SK-N-SH (cell line): ENCODE data around the gene HHLA2. TPM values are rescaled to one million over a fixed set of nuclear protein-coding genes. Genes with fewer than 3 reads are reported as not detected.
"Not testable (repeated sequence)": the region's sequence is repeated elsewhere in the genome, so short reads cannot be mapped to it uniquely, and the experiment has no call there.

Experiments used
- CTCF ChIA-PET: fragments of 300-600, 350-600 bp; formaldehyde crosslinking; extraction: SDS; loops from one replicate; lab custom pipeline; 2021; lab: Yijun Ruan, JAX
- POLR2A ChIA-PET: fragments of 350-600 bp; sonication (Branson Sonifier 250); formaldehyde crosslinking; extraction: SDS; loops from one replicate; lab custom pipeline; 2020; ENCODE audit warnings: antibody characterized with exemption, inconsistent platforms; lab: Yijun Ruan, JAX
- DNase-seq: peaks from one replicate; pipeline ENCODE4 v3.0.0; 2012
- H2AFZ ChIP-seq: fragments of 200-600 bp; sonication (generic); 2 replicates; pipeline ENCODE4 v1.8.1; 2016; ENCODE audit warnings: antibody characterized with exemption, mild to moderate bottlenecking, low read depth
- H3F3A ChIP-seq: fragments of 200-600 bp; sonication (generic); replicated peaks from 2 replicates; pipeline ENCODE3; 2016; ENCODE audit warnings: antibody characterized with exemption, mild to moderate bottlenecking; ENCODE audit not compliant: insufficient read depth
- H3K27ac ChIP-seq, 2 experiments: fragments of 200-500 bp in 1 of 2; fragments of 200-600 bp in 1 of 2; sonication (Bioruptor generic) in 1 of 2; sonication (generic), shearing (Covaris generic) in 1 of 2; 2 replicates each; pipeline versions ENCODE4 v1.5.1 to v1.6.1; 2014 to 2016; ENCODE audit warnings: low read depth in 2 of 2, inconsistent platforms in 1 of 2, low read length in 1 of 2, mild to moderate bottlenecking in 1 of 2, mixed read lengths in 1 of 2
- H3K27me3 ChIP-seq: fragments of 200-600 bp; sonication (generic), shearing (Covaris generic); 2 replicates; pipeline ENCODE4 v1.6.1; 2016; ENCODE audit warnings: mixed run types; ENCODE audit not compliant: insufficient read depth
- H3K36me3 ChIP-seq, 2 experiments: fragments of 200-500 bp in 1 of 2; fragments of 200-600 bp in 1 of 2; sonication (Bioruptor generic) in 1 of 2; sonication (generic) in 1 of 2; replicated peaks in 1 of 2; 2 replicates each; pipeline versions ENCODE3 to v1.5.1; 2014 to 2016; ENCODE audit warnings: low read length in 1 of 2, mild to moderate bottlenecking in 1 of 2; ENCODE audit not compliant: insufficient read depth in 2 of 2, control insufficient read depth in 1 of 2
- H3K4me1 ChIP-seq, 2 experiments: fragments of 200-500 bp in 1 of 2; fragments of 200-600 bp in 1 of 2; sonication (Bioruptor generic) in 1 of 2; sonication (generic), shearing (Covaris generic) in 1 of 2; 2 replicates each; pipeline versions ENCODE4 v1.5.1 to v1.6.1; 2014 to 2016; ENCODE audit warnings: low read depth in 1 of 2, low read length in 1 of 2, mixed run types in 1 of 2; ENCODE audit not compliant: insufficient read depth in 2 of 2, control insufficient read depth in 1 of 2
- H3K4me2 ChIP-seq: fragments of 200-600 bp; sonication (generic), shearing (Covaris generic); 2 replicates; pipeline ENCODE4 v1.6.1; 2017; ENCODE audit warnings: mixed run types
- H3K4me3 ChIP-seq, 2 experiments: fragments of 200-500 bp in 1 of 2; fragments of 200-600 bp in 1 of 2; sonication (Bioruptor generic) in 1 of 2; sonication (generic), shearing (Covaris generic) in 1 of 2; 2 replicates each; pipeline versions ENCODE4 v1.5.1 to v1.8.1; 2014 to 2016; ENCODE audit warnings: low read depth in 2 of 2, inconsistent platforms in 1 of 2, low read length in 1 of 2, mild to moderate bottlenecking in 1 of 2, mixed read lengths in 1 of 2, moderate library complexity in 1 of 2
- H3K79me2 ChIP-seq: fragments of 200-600 bp; sonication (generic); 2 replicates; pipeline ENCODE4 v1.8.1; 2017; ENCODE audit warnings: mild to moderate bottlenecking; ENCODE audit not compliant: insufficient read depth
- H3K9ac ChIP-seq: fragments of 200-600 bp; sonication (generic); 2 replicates; pipeline ENCODE4 v1.6.1; 2017; ENCODE audit warnings: mixed run types
- H3K9me2 ChIP-seq: fragments of 200-600 bp; sonication (generic); 2 replicates; pipeline ENCODE4 v1.6.1; 2017; ENCODE audit warnings: mixed run types
- H3K9me3 ChIP-seq: fragments of 200-600 bp; sonication (generic); 2 replicates; pipeline ENCODE4 v1.6.1; 2017; ENCODE audit warnings: mixed run types, mild to moderate bottlenecking, moderate library complexity
- H4K20me1 ChIP-seq: fragments of 200-600 bp; sonication (generic); 2 replicates; pipeline ENCODE4 v1.6.1; 2017; ENCODE audit warnings: mild to moderate bottlenecking, mixed run types; ENCODE audit not compliant: insufficient read depth
- ELF1 ChIP-seq: IDR thresholded peaks from 2 replicates; pipeline ENCODE4 v1.4.0; 2012
- EP300 ChIP-seq, 2 experiments: IDR thresholded peaks; 2 replicates each; pipeline versions ENCODE4 v1.4.0 to v1.6.1; 2012; ENCODE audit warnings: borderline replicate concordance in 1 of 2, low read depth in 1 of 2, low read length in 1 of 2
- FOSL2 ChIP-seq: IDR thresholded peaks from 2 replicates; pipeline ENCODE4 v1.4.0; 2012; ENCODE audit warnings: low read depth, mild to moderate bottlenecking, moderate library complexity, borderline replicate concordance
- GATA2 ChIP-seq: sonication (generic); formaldehyde crosslinking; IDR thresholded peaks from 2 replicates; pipeline ENCODE4 v1.5.0; 2020; ENCODE audit warnings: mild to moderate bottlenecking, missing genetic modification reagents
- MEF2A ChIP-seq: IDR thresholded peaks from 2 replicates; pipeline ENCODE4 v1.4.0; 2012; ENCODE audit warnings: low read depth, borderline replicate concordance
- MXI1 ChIP-seq: IDR thresholded peaks from 2 replicates; pipeline ENCODE4 v1.6.1; 2012; ENCODE audit warnings: mild to moderate bottlenecking, low read depth, low read length, improper control_type of control experiment
- NFIC ChIP-seq: IDR thresholded peaks from 2 replicates; pipeline ENCODE4 v1.4.0; 2012; ENCODE audit warnings: borderline replicate concordance
- NRF1 ChIP-seq: IDR thresholded peaks from 2 replicates; pipeline ENCODE4 v1.6.1; 2012; ENCODE audit warnings: low read depth, mild to moderate bottlenecking, low read length
- RAD21 ChIP-seq: IDR thresholded peaks from 2 replicates; pipeline ENCODE4 v1.6.1; 2012; ENCODE audit warnings: mild to moderate bottlenecking, low read length
- RCOR1 ChIP-seq: fragments of 150-350 bp; IDR thresholded peaks from 2 replicates; pipeline ENCODE4 v1.6.1; 2017; ENCODE audit warnings: antibody characterized with exemption, low read length
- TEAD4 ChIP-seq: IDR thresholded peaks from 2 replicates; pipeline ENCODE4 v1.4.0; 2012; ENCODE audit warnings: mild to moderate bottlenecking, borderline replicate concordance; ENCODE audit not compliant: insufficient read depth
- USF2 ChIP-seq: fragments of 150-350 bp; IDR thresholded peaks from 2 replicates; pipeline ENCODE4 v1.6.1; 2017; ENCODE audit warnings: antibody characterized with exemption, low read length, low read depth, borderline replicate concordance
- WGBS: methylation state at CpG from one replicate; pipeline ENCODE4 v1.1.6; 2017; ENCODE audit warnings: low lambda C conversion rate; 5-methylcytosine and 5-hydroxymethylcytosine counted together
- polyA plus RNA-seq, 3 experiments: library from polyadenylated mRNA; depleted of rRNA; stranded (reverse); fragments of >200 nt; gene quantifications; 2 replicates each; pipeline ENCODE4 v1.2.3, GENCODE V29; 2012
- TF ChIP-seq, protein P1 (sequence below): IDR thresholded peaks from 2 replicates; pipeline ENCODE4; 2012
- TF ChIP-seq, protein P2 (sequence below): IDR thresholded peaks from 2 replicates; pipeline ENCODE4 v1.4.0; 2012; ENCODE audit warnings: low read depth, borderline replicate concordance

HHLA2 gene
- polyA plus RNA-seq, 1 of the 3 experiments (the other 2 are of a cell fraction) = not detected

DNA sequence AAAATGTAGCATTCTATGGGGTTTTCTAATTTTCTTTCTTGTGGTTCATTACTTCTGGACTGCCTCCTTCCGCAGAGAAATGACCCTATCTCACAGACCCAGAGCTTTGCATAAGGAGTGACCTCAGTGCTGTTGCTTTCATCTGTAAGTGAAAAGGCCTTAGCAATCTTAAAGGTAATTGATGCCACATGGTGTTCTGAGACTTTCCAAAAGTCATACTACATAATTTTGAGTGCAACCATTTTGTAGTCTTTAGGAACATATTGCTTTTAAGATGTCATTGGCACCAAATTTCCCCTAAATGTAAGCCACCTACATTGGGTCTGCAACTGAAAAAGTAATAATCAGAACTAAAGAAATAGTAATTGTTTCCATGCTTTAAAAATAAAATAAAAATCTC lies 9.2 kb upstream of the HHLA2 start (continued):
- TF ChIP-seq USF2 = no peak
- TF ChIP-seq MEF2A = no peak
- no peak for TF ChIP-seq NFIC

DNA sequence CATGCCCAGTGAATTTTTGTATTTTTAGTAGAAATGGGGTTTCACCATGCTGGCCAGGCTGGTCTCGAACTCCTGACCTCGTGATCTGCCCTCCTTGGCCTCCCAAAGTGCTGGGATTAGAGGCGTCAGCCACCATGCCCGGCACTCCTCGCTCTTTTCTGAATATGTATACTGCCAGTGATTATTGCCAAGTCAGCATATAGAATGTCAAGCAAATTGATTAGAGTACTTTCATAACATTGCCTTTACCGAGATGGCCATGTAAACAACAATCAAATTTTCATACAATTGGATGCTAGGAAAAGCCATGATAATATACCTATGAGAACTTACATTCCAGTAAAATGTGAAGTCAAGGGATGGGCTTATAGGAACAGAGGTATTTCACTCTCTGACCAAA lies 8.2 kb upstream of the HHLA2 start:
- H3K9ac ChIP-seq, H3K79me2 ChIP-seq, H3K36me3 ChIP-seq, H2AFZ ChIP-seq, H3K4me2 ChIP-seq, H3K4me3 ChIP-seq, H3K27me3 ChIP-seq, POLR2A ChIA-PET, H3F3A ChIP-seq, H4K20me1 ChIP-seq, H3K4me1 ChIP-seq, H3K9me2 ChIP-seq, DNase-seq, H3K27ac ChIP-seq, H3K9me3 ChIP-seq: not testable (repeated sequence)
- WGBS = 89% methylated on average over 6 of the region's 6 CpGs
- CTCF ChIA-PET = interaction anchor here (0.6 kb wide), 1 partner anchor 10 kb away, joined by 4 read pairs; no protein-coding TSS in a partner anchor

- POLR2A ChIA-PET = no interaction called here
- no peaks in the 10 kb centered on the region for H3K9me2 ChIP-seq
- H3K4me2 ChIP-seq = no peak overlapping the region
- H3K36me3 ChIP-seq = no peaks in the 10 kb centered on the region
- H3K9me3 ChIP-seq = no peaks in the 10 kb centered on the region
- CTCF ChIA-PET = no interaction called here
- no peak overlapping the region for H2AFZ ChIP-seq
- H3K4me1 ChIP-seq = no peaks in the 10 kb centered on the region
- no peak overlapping the region for H3K27ac ChIP-seq
- no peaks in the 10 kb centered on the region for H3F3A ChIP-seq
- H3K9ac ChIP-seq = no peak overlapping the region
- TF ChIP-seq EP300 (IDR thresholded peaks at IDR 0.05; ENCODE audit: borderline replicate concordance in 1 of 2, low read depth in 1 of 2, low read length in 1 of 2) = no peak
- WGBS = 80% methylated on average over 2 of the region's 2 CpGs
- no peak for DNase-seq
- no peak overlapping the region for H3K4me3 ChIP-seq
- no peaks in the 10 kb centered on the region for H4K20me1 ChIP-seq
- no peaks in the 10 kb centered on the region for H3K27me3 ChIP-seq
- H3K79me2 ChIP-seq = no peaks in the 10 kb centered on the region
Observed at GRCh38 chr3:108289159-108289558, 7.2 kb upstream of the HHLA2 start.

DNA sequence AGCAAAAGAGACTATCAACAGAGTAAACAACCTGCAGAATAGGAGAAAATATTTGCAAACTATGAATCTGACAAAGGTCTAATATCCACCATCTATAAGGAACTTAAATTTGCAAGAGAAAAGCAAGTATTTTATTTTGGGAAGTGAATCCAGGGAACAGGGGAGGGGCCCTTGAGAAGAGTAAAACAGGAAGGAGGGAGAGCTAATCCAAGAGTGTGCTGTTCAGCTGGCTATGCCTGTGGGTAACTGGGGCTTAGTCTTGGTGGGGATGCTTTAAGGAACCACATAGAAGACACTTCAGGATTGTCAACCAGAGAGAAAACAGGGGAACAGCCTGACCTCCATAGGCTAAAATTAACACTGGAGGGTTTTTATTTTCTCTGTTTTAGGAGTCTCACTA lies 3.9 kb upstream of the HHLA2 start:
- CTCF ChIA-PET = no interaction called here
- no peak overlapping the region for H3K4me3 ChIP-seq
- H3K4me2 ChIP-seq = no peak overlapping the region
- TF ChIP-seq, protein P1, sequence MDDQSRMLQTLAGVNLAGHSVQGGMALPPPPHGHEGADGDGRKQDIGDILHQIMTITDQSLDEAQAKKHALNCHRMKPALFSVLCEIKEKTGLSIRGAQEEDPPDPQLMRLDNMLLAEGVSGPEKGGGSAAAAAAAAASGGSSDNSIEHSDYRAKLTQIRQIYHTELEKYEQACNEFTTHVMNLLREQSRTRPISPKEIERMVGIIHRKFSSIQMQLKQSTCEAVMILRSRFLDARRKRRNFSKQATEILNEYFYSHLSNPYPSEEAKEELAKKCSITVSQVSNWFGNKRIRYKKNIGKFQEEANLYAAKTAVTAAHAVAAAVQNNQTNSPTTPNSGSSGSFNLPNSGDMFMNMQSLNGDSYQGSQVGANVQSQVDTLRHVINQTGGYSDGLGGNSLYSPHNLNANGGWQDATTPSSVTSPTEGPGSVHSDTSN = no peak
- TF ChIP-seq ELF1 = no peak
- no peak for TF ChIP-seq MXI1
- no peak for TF ChIP-seq EP300 (IDR thresholded peaks at IDR 0.05; ENCODE audit: borderline replicate concordance in 1 of 2, low read depth in 1 of 2, low read length in 1 of 2)
- no peak for TF ChIP-seq TEAD4
- no peak for TF ChIP-seq RCOR1
- no peak for TF ChIP-seq RAD21
- no peak for TF ChIP-seq USF2
- TF ChIP-seq FOSL2 = no peak
- no peak for TF ChIP-seq NRF1
- TF ChIP-seq, protein P2, sequence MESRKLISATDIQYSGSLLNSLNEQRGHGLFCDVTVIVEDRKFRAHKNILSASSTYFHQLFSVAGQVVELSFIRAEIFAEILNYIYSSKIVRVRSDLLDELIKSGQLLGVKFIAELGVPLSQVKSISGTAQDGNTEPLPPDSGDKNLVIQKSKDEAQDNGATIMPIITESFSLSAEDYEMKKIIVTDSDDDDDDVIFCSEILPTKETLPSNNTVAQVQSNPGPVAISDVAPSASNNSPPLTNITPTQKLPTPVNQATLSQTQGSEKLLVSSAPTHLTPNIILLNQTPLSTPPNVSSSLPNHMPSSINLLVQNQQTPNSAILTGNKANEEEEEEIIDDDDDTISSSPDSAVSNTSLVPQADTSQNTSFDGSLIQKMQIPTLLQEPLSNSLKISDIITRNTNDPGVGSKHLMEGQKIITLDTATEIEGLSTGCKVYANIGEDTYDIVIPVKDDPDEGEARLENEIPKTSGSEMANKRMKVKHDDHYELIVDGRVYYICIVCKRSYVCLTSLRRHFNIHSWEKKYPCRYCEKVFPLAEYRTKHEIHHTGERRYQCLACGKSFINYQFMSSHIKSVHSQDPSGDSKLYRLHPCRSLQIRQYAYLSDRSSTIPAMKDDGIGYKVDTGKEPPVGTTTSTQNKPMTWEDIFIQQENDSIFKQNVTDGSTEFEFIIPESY = no peak
- no peak for TF ChIP-seq GATA2 (CRISPR knock-in tag)

More for the DNA sequence above, 3.9 kb upstream of the HHLA2 start:
- no peak for DNase-seq
- no peaks in the 10 kb centered on the region for H3K79me2 ChIP-seq
- H2AFZ ChIP-seq = no peak overlapping the region
- H4K20me1 ChIP-seq = no peaks in the 10 kb centered on the region
- no peaks in the 10 kb centered on the region for H3K9me3 ChIP-seq
- no peaks in the 10 kb centered on the region for H3K9me2 ChIP-seq
- H3K9ac ChIP-seq = no peak overlapping the region
- no peaks in the 10 kb centered on the region for H3K4me1 ChIP-seq
- POLR2A ChIA-PET = no interaction called here
- no peaks in the 10 kb centered on the region for H3K27me3 ChIP-seq
- H3F3A ChIP-seq = no peaks in the 10 kb centered on the region
- no peaks in the 10 kb centered on the region for H3K36me3 ChIP-seq
- no peak overlapping the region for H3K27ac ChIP-seq
